Measurements from ENCODE around the gene ZZZ3. TPM values are rescaled to one million over a fixed set of nuclear protein-coding genes. Genes with fewer than 3 reads are reported as not detected.

The ZZZ3 gene
- total RNA-seq, 1 donor from 2014 or later = 41.1 TPM

GRCh38 chr1:77639056-77639455 is 43.4 kb downstream of the ZZZ3 start:
- TF ChIP-seq CTCF (IDR thresholded peaks at IDR 0.05) = peak; percentile 39
- peaks cover 24% of the 10 kb centered on the region for H3K4me1 Mint-ChIP-seq (ENCODE audit: low read depth)
- no peaks in the 10 kb centered on the region for H3K9me3 Mint-ChIP-seq (ENCODE audit: low read depth)
- no peak for DNase-seq (ENCODE audit: low spot score)
- H3K4me3 Mint-ChIP-seq (ENCODE audit: unreplicated experiment) = no peak overlapping the region
- peaks cover 7% of the 10 kb centered on the region for H3K36me3 Mint-ChIP-seq (ENCODE audit: low read depth)
- peak overlapping the region; percentile 74 for H3K27ac Mint-ChIP-seq (ENCODE audit: unreplicated experiment)
- H3K27me3 Mint-ChIP-seq (ENCODE audit: low read depth) = no peaks in the 10 kb centered on the region

GRCh38 chr1:77636864-77637263 is 45.6 kb downstream of the ZZZ3 start:
- H3K4me1 Mint-ChIP-seq (ENCODE audit: low read depth) = peaks cover 18% of the 10 kb centered on the region
- H3K36me3 Mint-ChIP-seq (ENCODE audit: low read depth) = peaks cover 15% of the 10 kb centered on the region
- no peak overlapping the region for H3K4me3 Mint-ChIP-seq (ENCODE audit: unreplicated experiment)
- H3K27ac Mint-ChIP-seq (ENCODE audit: unreplicated experiment) = no peak overlapping the region
- TF ChIP-seq CTCF (IDR thresholded peaks at IDR 0.05) = no peak
- no peak for DNase-seq (ENCODE audit: low spot score)
- H3K9me3 Mint-ChIP-seq (ENCODE audit: low read depth) = no peaks in the 10 kb centered on the region
- no peaks in the 10 kb centered on the region for H3K27me3 Mint-ChIP-seq (ENCODE audit: low read depth)

Other genes with a start within 250 kb of the ZZZ3 start
- 38.8 to 48.6 TPM (median 41.7 TPM) in 3 replicates for gene USP33, start 77.2 kb upstream of the ZZZ3 start, total RNA-seq
- gene MIGA1, start 97.0 kb upstream of the ZZZ3 start, total RNA-seq = 18.6 to 25.6 TPM (median 19.1 TPM) in 3 replicates
- gene NEXN, start 206.0 kb upstream of the ZZZ3 start, total RNA-seq = 46.2 to 48.3 TPM (median 47.6 TPM) in 3 replicates

Data from chondrocyte (in vitro differentiated cells).